ENCODE results near the gene CREB3L2.

Gene CREB3L2

GRCh38 chr7:137954614-137955013 lies 47.3 kb downstream of the CREB3L2 start:
- no peak overlapping the region for H3K27ac ChIP-seq (ENCODE audit: low read length)
- no peaks in the 10 kb centered on the region for H3K36me3 ChIP-seq (ENCODE audit: control insufficient read depth, low read depth, low read length)
- H3K4me1 ChIP-seq (ENCODE audit: control insufficient read depth, low read depth, low read length), result peaks cover 40% of the 10 kb centered on the region
- H3K27me3 ChIP-seq (ENCODE audit: control insufficient read depth, insufficient read depth, low read length), result no peaks in the 10 kb centered on the region
- no peak overlapping the region for H3K9ac ChIP-seq (ENCODE audit: low read length)
- no peak overlapping the region for H3K4me3 ChIP-seq (ENCODE audit: low read length)
- no peaks in the 10 kb centered on the region for H3K9me3 ChIP-seq (ENCODE audit: control insufficient read depth, low read depth, low read length)

GRCh38 chr7:137953665-137954470 lies 48.0 kb downstream of the CREB3L2 start:
- Histone ChIP-seq H3K9me3 (ENCODE audit: control insufficient read depth, low read depth, low read length) (no peaks in the 10 kb centered on the region), H3K27ac (ENCODE audit: low read length) (peak overlapping the region; percentile 10), H3K9ac (ENCODE audit: low read length) (peak overlapping the region; percentile 22), H3K36me3 (ENCODE audit: control insufficient read depth, low read depth, low read length) (no peaks in the 10 kb centered on the region), H3K4me1 (ENCODE audit: control insufficient read depth, low read depth, low read length) (peaks cover 40% of the 10 kb centered on the region), H3K27me3 (ENCODE audit: control insufficient read depth, insufficient read depth, low read length) (no peaks in the 10 kb centered on the region), H3K4me3 (ENCODE audit: low read length) (peak overlapping the region; percentile 1)

GRCh38 chr7:137953043-137953664 lies 48.7 kb downstream of the CREB3L2 start:
- peaks cover 40% of the 10 kb centered on the region for H3K4me1 ChIP-seq (ENCODE audit: control insufficient read depth, low read depth, low read length)
- peak overlapping the region; percentile 1 for H3K4me3 ChIP-seq (ENCODE audit: low read length)
- peak overlapping the region; percentile 0 for H3K27ac ChIP-seq (ENCODE audit: low read length)
- H3K9me3 ChIP-seq (ENCODE audit: control insufficient read depth, low read depth, low read length), result no peaks in the 10 kb centered on the region
- peak overlapping the region; percentile 22 for H3K9ac ChIP-seq (ENCODE audit: low read length)
- H3K27me3 ChIP-seq (ENCODE audit: control insufficient read depth, insufficient read depth, low read length), result no peaks in the 10 kb centered on the region
- no peaks in the 10 kb centered on the region for H3K36me3 ChIP-seq (ENCODE audit: control insufficient read depth, low read depth, low read length)

GRCh38 chr7:137952426-137952805 lies 49.5 kb downstream of the CREB3L2 start:
- Histone ChIP-seq H3K4me3 (ENCODE audit: low read length) (no peak overlapping the region), H3K27me3 (ENCODE audit: control insufficient read depth, insufficient read depth, low read length) (no peaks in the 10 kb centered on the region), H3K9ac (ENCODE audit: low read length) (peak overlapping the region; percentile 22), H3K27ac (ENCODE audit: low read length) (no peak overlapping the region), H3K9me3 (ENCODE audit: control insufficient read depth, low read depth, low read length) (no peaks in the 10 kb centered on the region), H3K4me1 (ENCODE audit: control insufficient read depth, low read depth, low read length) (peaks cover 36% of the 10 kb centered on the region), H3K36me3 (ENCODE audit: control insufficient read depth, low read depth, low read length) (no peaks in the 10 kb centered on the region)

DNA sequence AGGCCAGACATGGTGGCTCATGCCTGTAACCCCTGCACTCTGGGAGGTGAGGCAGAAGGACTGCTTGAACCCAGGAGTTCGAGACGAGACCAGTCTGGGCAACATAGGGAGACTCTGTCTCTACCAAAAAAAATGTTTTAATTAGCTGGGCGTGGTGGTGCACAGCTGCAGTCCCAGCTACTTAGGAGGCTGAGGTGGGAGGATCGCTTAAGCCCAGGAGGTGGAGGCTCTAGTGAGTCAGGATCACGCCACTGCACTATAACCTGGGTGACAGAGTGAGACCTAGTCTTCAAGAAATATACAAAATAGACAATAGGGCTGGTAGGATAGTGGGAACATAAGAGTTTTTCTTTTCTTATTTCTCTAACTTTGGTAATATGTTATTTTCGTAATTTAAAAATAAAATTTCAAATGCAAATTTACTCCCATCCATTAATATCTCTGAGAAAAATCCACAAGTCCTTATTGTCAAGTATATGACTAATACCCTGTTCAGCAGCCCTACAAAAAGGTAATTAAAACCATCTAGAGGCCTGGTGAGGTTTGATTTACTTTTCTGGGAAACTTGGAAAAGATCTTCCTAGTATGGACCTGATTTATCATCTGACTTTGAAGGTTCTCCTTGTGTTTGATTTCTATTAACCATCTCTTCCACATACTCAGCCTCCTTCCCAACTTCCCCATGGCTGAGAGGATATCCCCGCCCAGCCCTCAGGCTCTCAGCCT lies 50.0 kb downstream of the CREB3L2 start:
- Histone ChIP-seq H3K9ac (ENCODE audit: low read length) (no peak overlapping the region), H3K36me3 (ENCODE audit: control insufficient read depth, low read depth, low read length) (no peaks in the 10 kb centered on the region), H3K9me3 (ENCODE audit: control insufficient read depth, low read depth, low read length) (no peaks in the 10 kb centered on the region), H3K4me3 (ENCODE audit: low read length) (no peak overlapping the region), H3K4me1 (ENCODE audit: control insufficient read depth, low read depth, low read length) (peaks cover 32% of the 10 kb centered on the region), H3K27me3 (ENCODE audit: control insufficient read depth, insufficient read depth, low read length) (no peaks in the 10 kb centered on the region), H3K27ac (ENCODE audit: low read length) (no peak overlapping the region)

DNA sequence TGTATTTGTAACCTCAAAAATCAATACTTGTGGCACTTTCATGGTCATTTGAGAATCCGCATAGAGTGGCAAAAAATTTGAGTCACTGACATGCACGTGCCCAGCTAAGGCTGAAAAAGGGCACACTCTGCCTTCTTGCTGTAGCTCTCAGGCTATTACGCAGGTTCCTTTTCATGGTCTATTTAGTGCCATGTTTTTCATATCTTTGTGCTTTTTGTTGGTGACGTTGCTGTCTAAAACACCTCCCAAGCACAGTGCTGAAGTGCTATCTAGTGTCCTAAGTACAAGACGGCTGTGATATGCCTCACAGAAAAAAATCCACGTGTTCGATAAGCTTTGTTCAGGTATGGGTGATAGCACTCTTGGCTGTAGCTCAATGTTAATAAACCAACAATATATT lies 50.9 kb downstream of the CREB3L2 start:
- Histone ChIP-seq H3K36me3 (ENCODE audit: control insufficient read depth, low read depth, low read length) (no peaks in the 10 kb centered on the region), H3K27me3 (ENCODE audit: control insufficient read depth, insufficient read depth, low read length) (no peaks in the 10 kb centered on the region), H3K27ac (ENCODE audit: low read length) (no peak overlapping the region), H3K9me3 (ENCODE audit: control insufficient read depth, low read depth, low read length) (no peaks in the 10 kb centered on the region), H3K4me3 (ENCODE audit: low read length) (no peak overlapping the region), H3K9ac (ENCODE audit: low read length) (no peak overlapping the region), H3K4me1 (ENCODE audit: control insufficient read depth, low read depth, low read length) (peaks cover 32% of the 10 kb centered on the region)

DNA sequence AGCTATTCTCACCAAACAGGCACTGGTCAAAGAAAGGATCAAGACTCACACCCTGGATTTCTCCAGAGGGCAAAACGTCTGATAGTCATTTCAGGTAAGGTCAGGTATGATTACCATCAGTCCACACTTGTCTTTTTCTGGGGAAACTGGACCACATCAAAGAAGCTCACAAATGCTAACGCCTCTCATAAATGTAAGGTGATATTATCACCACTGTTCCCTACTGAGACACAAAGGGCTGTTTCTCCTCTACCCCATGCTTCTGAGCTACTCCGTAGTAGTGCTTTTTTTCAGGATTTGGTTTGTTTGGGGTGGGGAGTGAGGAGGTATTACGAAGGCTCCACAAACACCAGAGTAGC lies 51.6 kb downstream of the CREB3L2 start:
- H3K9ac ChIP-seq (ENCODE audit: low read length), result no peak overlapping the region
- H3K4me3 ChIP-seq (ENCODE audit: low read length), result no peak overlapping the region
- H3K27ac ChIP-seq (ENCODE audit: low read length), result no peak overlapping the region
- H3K36me3 ChIP-seq (ENCODE audit: control insufficient read depth, low read depth, low read length), result no peaks in the 10 kb centered on the region
- no peaks in the 10 kb centered on the region for H3K27me3 ChIP-seq (ENCODE audit: control insufficient read depth, insufficient read depth, low read length)
- H3K9me3 ChIP-seq (ENCODE audit: control insufficient read depth, low read depth, low read length), result no peaks in the 10 kb centered on the region
- peaks cover 27% of the 10 kb centered on the region for H3K4me1 ChIP-seq (ENCODE audit: control insufficient read depth, low read depth, low read length)

- H3K36me3 ChIP-seq (ENCODE audit: control insufficient read depth, low read depth, low read length), result no peaks in the 10 kb centered on the region
- H3K4me1 ChIP-seq (ENCODE audit: control insufficient read depth, low read depth, low read length), result peaks cover 21% of the 10 kb centered on the region
- H3K27ac ChIP-seq (ENCODE audit: low read length), result no peak overlapping the region
- H3K9ac ChIP-seq (ENCODE audit: low read length), result no peak overlapping the region
- no peaks in the 10 kb centered on the region for H3K9me3 ChIP-seq (ENCODE audit: control insufficient read depth, low read depth, low read length)
- H3K27me3 ChIP-seq (ENCODE audit: control insufficient read depth, insufficient read depth, low read length), result no peaks in the 10 kb centered on the region
- no peak overlapping the region for H3K4me3 ChIP-seq (ENCODE audit: low read length)
Observed at GRCh38 chr7:137949416-137950262, 52.2 kb downstream of the CREB3L2 start.

DNA sequence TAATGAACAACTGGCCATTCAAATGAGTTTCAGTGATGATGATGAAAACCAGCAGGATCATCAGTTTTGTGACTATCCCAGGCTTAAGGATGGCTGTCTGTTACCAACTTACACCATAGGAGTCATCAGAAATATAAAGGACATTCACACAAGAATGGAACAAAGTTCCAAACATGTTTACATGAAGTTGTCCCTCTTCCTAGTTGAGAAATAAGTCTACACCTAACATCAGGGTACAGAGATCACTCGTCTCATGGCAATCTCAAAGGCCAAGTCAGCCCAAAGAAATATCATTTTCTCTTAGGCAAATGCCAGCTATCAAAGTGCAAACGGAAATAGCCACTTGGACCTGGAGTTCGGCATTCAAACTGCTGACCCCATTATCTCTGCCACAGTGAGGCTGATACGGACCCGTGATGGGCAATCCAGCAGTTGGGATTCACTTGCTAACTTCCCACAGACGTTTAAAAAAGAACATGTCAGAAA lies 53.0 kb downstream of the CREB3L2 start:
- peaks cover 19% of the 10 kb centered on the region for H3K4me1 ChIP-seq (ENCODE audit: control insufficient read depth, low read depth, low read length)
- H3K9ac ChIP-seq (ENCODE audit: low read length), result no peak overlapping the region
- H3K9me3 ChIP-seq (ENCODE audit: control insufficient read depth, low read depth, low read length), result no peaks in the 10 kb centered on the region
- no peak overlapping the region for H3K4me3 ChIP-seq (ENCODE audit: low read length)
- no peaks in the 10 kb centered on the region for H3K36me3 ChIP-seq (ENCODE audit: control insufficient read depth, low read depth, low read length)
- H3K27me3 ChIP-seq (ENCODE audit: control insufficient read depth, insufficient read depth, low read length), result no peaks in the 10 kb centered on the region
- H3K27ac ChIP-seq (ENCODE audit: low read length), result no peak overlapping the region

- Histone ChIP-seq H3K27me3 (ENCODE audit: control insufficient read depth, insufficient read depth, low read length) (no peaks in the 10 kb centered on the region), H3K4me1 (ENCODE audit: control insufficient read depth, low read depth, low read length) (peaks cover 19% of the 10 kb centered on the region), H3K9me3 (ENCODE audit: control insufficient read depth, low read depth, low read length) (no peaks in the 10 kb centered on the region), H3K9ac (ENCODE audit: low read length) (no peak overlapping the region), H3K27ac (ENCODE audit: low read length) (no peak overlapping the region), H3K36me3 (ENCODE audit: control insufficient read depth, low read depth, low read length) (no peaks in the 10 kb centered on the region), H3K4me3 (ENCODE audit: low read length) (no peak overlapping the region)
Observed at GRCh38 chr7:137948083-137948844, 53.6 kb downstream of the CREB3L2 start.

All from iPS-18a (cell line).